Lung (tissue), 16 donors: Measurements from ENCODE around the gene RXRG. TPM values are rescaled to one million over a fixed set of nuclear protein-coding genes. Genes with fewer than 3 reads are reported as not detected.

Source experiments
- ATAC-seq: fragments of 200-7000 bp; cut with Tn5 transposase; one replicate; pipeline ENCODE4 v1.9.1; 2020; ENCODE audit warnings: moderate number of reproducible peaks; ENCODE audit not compliant: insufficient read depth, low FRiP score
- DNase-seq, 3 donors: peaks; one replicate each; pipeline ENCODE4 v3.0.0-alpha.2; 2013 to 2017
- H3K27ac ChIP-seq, 2 donors: one replicate each; pipeline ENCODE4 v1.5.1; 2013; ENCODE audit warnings: mild to moderate bottlenecking in 2 of 2, moderate library complexity in 2 of 2, control low read depth in 1 of 2, inconsistent platforms in 1 of 2, low read depth in 1 of 2, low read length in 1 of 2
- H3K27me3 ChIP-seq, 3 donors: one replicate each; pipeline ENCODE4 v1.5.1; 2013; ENCODE audit warnings: low read length in 2 of 3; ENCODE audit not compliant: control insufficient read depth in 3 of 3, insufficient read depth in 3 of 3
- H3K36me3 ChIP-seq, 4 donors: one replicate each; pipeline ENCODE4 v1.5.1; 2013; ENCODE audit warnings: low read length in 4 of 4, mild to moderate bottlenecking in 1 of 4, moderate library complexity in 1 of 4; ENCODE audit not compliant: control insufficient read depth in 4 of 4, insufficient read depth in 4 of 4
- H3K4me1 ChIP-seq, 5 donors: one replicate each; pipeline ENCODE4 v1.5.1; 2013; ENCODE audit warnings: low read length in 5 of 5, mild to moderate bottlenecking in 2 of 5, moderate library complexity in 1 of 5; ENCODE audit not compliant: control insufficient read depth in 5 of 5, insufficient read depth in 5 of 5
- H3K4me3 ChIP-seq: one replicate; pipeline ENCODE4 v1.5.1; 2013; ENCODE audit warnings: mild to moderate bottlenecking, control low read depth, moderate library complexity
- H3K9ac ChIP-seq, 2 donors: one replicate each; pipeline ENCODE4 v1.5.1; 2013; ENCODE audit warnings: low read length in 2 of 2, control low read depth in 1 of 2; ENCODE audit not compliant: insufficient read depth in 1 of 2
- H3K9me3 ChIP-seq, 4 donors: one replicate each; pipeline ENCODE4 v1.5.1; 2013; ENCODE audit warnings: low read length in 3 of 4, mild to moderate bottlenecking in 1 of 4, moderate library complexity in 1 of 4; ENCODE audit not compliant: control insufficient read depth in 4 of 4, insufficient read depth in 3 of 4
- WGBS, 2 donors: extraction: QIAGEN DNeasy Blood & Tissue Kit; methylation state at CpG; one replicate each; pipeline ENCODE4 v1.1.7; 2013; 5-methylcytosine and 5-hydroxymethylcytosine counted together
- long read RNA-seq, 5 donors: transcript quantifications; one replicate each; lab custom pipeline, GENCODE V29; 2026
- polyA plus RNA-seq, 2 donors: library from polyadenylated mRNA; stranded (reverse); fragments of 200-250 nt; gene quantifications; one replicate each; pipeline ENCODE4 v1.2.1, GENCODE V29; 2013
- total RNA-seq, 2 donors: library from RNA; depleted of rRNA in 1 of 2; stranded (reverse); fragments of >200 nt in 1 of 2; gene quantifications; one replicate each; pipeline ENCODE4 v1.2.1, GENCODE V29; 2014 to 2021
- TF ChIP-seq, protein P1 (sequence below): IDR thresholded peaks from 2 replicates; pipeline ENCODE4 v1.5.1; 2012; ENCODE audit warnings: mild to moderate bottlenecking; ENCODE audit errors: control extremely low read depth, extremely low read depth
- donor health status: control.
- donor health status: control.
- donor health status: Bipolar disorder and iron deficiency.
- donor health status: healthy.
- donor health status: DM: yes; HTN: yes; CAD: no.

Gene RXRG
- total RNA-seq: 1 to 10 TPM; 1.6 to 3.0 TPM
- 1 to 10 TPM in 1 of 2 donors, under 1 TPM in 1; 0.55 to 1.8 TPM for polyA plus RNA-seq
- long read RNA-seq, donor 1, partial matches to known transcripts: 0 of 1 reads
- long read RNA-seq, donor 1, other reads (novel, unspliced or antisense): 0 of 1 reads
- long read RNA-seq, donor 2, partial matches to known transcripts: 0 of 2 reads
- long read RNA-seq, donor 2, other reads (novel, unspliced or antisense): 0 of 2 reads
- long read RNA-seq, donor 3, partial matches to known transcripts: 0 of 1 reads
- long read RNA-seq, donor 3, other reads (novel, unspliced or antisense): 0 of 1 reads
- long read RNA-seq, donor 4, partial matches to known transcripts: 0 of 2 reads
- long read RNA-seq, donor 4, other reads (novel, unspliced or antisense): 0 of 2 reads
- long read RNA-seq, donor 5, transcript RXRG-201 (10 exons, 2,041 nt): major isoform, 5 of 5 reads
- long read RNA-seq, donor 5, partial matches to known transcripts: 0 of 5 reads
- long read RNA-seq, donor 5, other reads (novel, unspliced or antisense): 0 of 5 reads

DNA sequence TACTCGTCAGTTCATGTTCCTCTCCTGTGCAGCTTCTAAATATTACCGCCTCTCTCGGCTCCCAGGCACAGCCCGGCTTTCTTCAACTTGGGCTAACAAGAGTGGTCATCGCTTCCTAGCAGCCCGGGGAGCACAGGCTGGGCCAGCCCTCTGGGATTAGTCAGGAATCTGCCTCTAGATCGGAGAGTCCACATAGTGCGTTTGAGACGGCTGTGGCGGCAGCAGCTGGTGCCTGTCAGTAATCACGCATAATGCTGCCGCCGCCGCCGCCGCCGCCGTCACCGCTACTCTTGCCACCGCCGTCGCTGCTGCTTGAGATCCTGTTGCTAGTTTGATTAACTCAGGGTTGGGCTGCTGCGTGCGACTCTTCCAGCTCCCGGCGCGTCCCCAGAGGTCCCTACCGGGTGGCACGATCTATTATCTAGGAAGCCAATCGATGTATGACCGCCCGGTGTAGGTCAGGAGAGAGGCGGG is at the start of gene RXRG:
Gene RXRG (minus strand): TSS at position 230 of the 474 bp plus-strand sequence. CDS start 233 bp downstream, outside the sequence.
- H3K36me3 ChIP-seq: no peaks in the 10 kb centered on the region
- DNase-seq: peak; percentile 91 to 92 (median 91)
- no peak within 1 kb of the TSS for H3K4me3 ChIP-seq
- peak within 1 kb of the TSS in 1 of 2 donors; percentile 69 for H3K9ac ChIP-seq
- peaks cover 0 to 6% (median 0%) of the 10 kb centered on the region in 3 donors for H3K27me3 ChIP-seq
- peak; percentile 67 for ATAC-seq
- H3K9me3 ChIP-seq: no peaks in the 10 kb centered on the region
- H3K27ac ChIP-seq: peak within 1 kb of the TSS in 1 of 2 donors; percentile 34
- 2% methylated on average over 33 of the region's 33 CpGs for whole genome bisulfite sequencing, 2 donors
- peaks cover 0 to 42% (median 9%) of the 10 kb centered on the region in 5 donors for H3K4me1 ChIP-seq
- TF ChIP-seq, protein P1, sequence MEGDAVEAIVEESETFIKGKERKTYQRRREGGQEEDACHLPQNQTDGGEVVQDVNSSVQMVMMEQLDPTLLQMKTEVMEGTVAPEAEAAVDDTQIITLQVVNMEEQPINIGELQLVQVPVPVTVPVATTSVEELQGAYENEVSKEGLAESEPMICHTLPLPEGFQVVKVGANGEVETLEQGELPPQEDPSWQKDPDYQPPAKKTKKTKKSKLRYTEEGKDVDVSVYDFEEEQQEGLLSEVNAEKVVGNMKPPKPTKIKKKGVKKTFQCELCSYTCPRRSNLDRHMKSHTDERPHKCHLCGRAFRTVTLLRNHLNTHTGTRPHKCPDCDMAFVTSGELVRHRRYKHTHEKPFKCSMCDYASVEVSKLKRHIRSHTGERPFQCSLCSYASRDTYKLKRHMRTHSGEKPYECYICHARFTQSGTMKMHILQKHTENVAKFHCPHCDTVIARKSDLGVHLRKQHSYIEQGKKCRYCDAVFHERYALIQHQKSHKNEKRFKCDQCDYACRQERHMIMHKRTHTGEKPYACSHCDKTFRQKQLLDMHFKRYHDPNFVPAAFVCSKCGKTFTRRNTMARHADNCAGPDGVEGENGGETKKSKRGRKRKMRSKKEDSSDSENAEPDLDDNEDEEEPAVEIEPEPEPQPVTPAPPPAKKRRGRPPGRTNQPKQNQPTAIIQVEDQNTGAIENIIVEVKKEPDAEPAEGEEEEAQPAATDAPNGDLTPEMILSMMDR: no peak

DNA sequence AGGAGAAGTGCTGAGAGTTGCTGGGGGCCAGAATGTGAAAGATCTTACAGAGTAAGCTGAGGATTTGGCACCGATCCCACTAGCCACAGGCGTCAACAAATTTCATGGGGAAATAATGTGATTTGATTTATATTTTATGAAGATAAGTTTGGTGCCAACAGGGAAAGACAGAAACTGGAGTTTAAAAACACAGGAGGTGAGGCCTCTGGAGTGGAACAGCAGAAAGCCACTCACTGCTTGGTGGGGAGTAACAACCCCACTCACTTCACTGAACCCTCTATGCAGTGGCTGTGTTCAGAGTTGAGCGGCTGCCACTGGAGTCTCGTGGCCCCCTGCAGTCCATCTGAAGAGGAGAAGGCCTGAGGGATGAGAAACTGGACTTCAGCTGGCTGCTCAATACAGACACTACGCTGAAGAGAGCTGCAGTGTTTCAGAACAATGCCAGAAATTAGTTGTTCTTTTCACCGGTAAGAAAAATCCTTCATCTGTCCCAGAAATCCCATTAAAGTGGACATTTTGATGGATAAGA is 48.0 kb upstream of the RXRG start:
- Histone ChIP-seq H3K9ac (no peak overlapping the region), H3K4me3 (no peak overlapping the region), H3K4me1 (peaks cover 0 to 24% (median 4%) of the 10 kb centered on the region in 5 donors), H3K27me3 (no peaks in the 10 kb centered on the region), H3K9me3 (peaks cover 0 to 2% (median 0%) of the 10 kb centered on the region in 4 donors), H3K27ac (no peak overlapping the region), H3K36me3 (no peaks in the 10 kb centered on the region)
- 85 to 88% methylated on average over 6 of the region's 6 CpGs for WGBS, 2 donors
- DNase-seq (peak in 1 of 3 donors; percentile 7), ATAC-seq (no peak)
- TF ChIP-seq, protein P1: no peak

GRCh38 chr1:165490175-165490574 is 45.2 kb upstream of the RXRG start:
- no peak overlapping the region for H3K4me3 ChIP-seq
- H3K4me1 ChIP-seq: peaks cover 0 to 10% (median 4%) of the 10 kb centered on the region in 5 donors
- peaks cover 0 to 2% (median 0%) of the 10 kb centered on the region in 4 donors for H3K9me3 ChIP-seq
- no peak overlapping the region for H3K27ac ChIP-seq
- no peaks in the 10 kb centered on the region for H3K27me3 ChIP-seq
- H3K36me3 ChIP-seq: no peaks in the 10 kb centered on the region
- no peak overlapping the region for H3K9ac ChIP-seq
- peak; percentile 59 to 88 (median 82) for DNase-seq
- WGBS, 2 donors: 70 to 82% methylated on average over 5 of the region's 5 CpGs
- ATAC-seq: no peak
- TF ChIP-seq, protein P1: no peak
